Measurements from ENCODE around the gene DLGAP4.

Gene DLGAP4

GRCh38 chr20:36425166-36425565, 119.0 kb downstream of the DLGAP4 start:
- DNase-seq, result no peak

GRCh38 chr20:36431604-36432003, 125.5 kb downstream of the DLGAP4 start:
- DNase-seq, result no peak

- no peak for DNase-seq
These were observed 126.0 kb downstream of the DLGAP4 start for GRCh38 chr20:36432096-36432495.

- DNase-seq, result no peak
These were observed 128.2 kb downstream of the DLGAP4 start for GRCh38 chr20:36434383-36434782.

GRCh38 chr20:36435124-36435523, 129.0 kb downstream of the DLGAP4 start:
- no peak for DNase-seq

- DNase-seq, result no peak
These were observed 129.7 kb downstream of the DLGAP4 start for GRCh38 chr20:36435592-36436541.

- DNase-seq, result no peak
These were observed 133.0 kb downstream of the DLGAP4 start for GRCh38 chr20:36439040-36439730.

GRCh38 chr20:36439731-36440072, 133.6 kb downstream of the DLGAP4 start:
- DNase-seq, result no peak

GRCh38 chr20:36440370-36441026, 134.4 kb downstream of the DLGAP4 start:
- no peak for DNase-seq

- no peak for DNase-seq
These were observed 134.9 kb downstream of the DLGAP4 start for GRCh38 chr20:36441027-36441414.

GRCh38 chr20:36441416-36441815, 135.3 kb downstream of the DLGAP4 start:
- DNase-seq, result no peak

GRCh38 chr20:36445847-36446246, 139.7 kb downstream of the DLGAP4 start:
- no peak for DNase-seq

GRCh38 chr20:36446557-36446956, 140.4 kb downstream of the DLGAP4 start:
- DNase-seq, result no peak

GRCh38 chr20:36447101-36447500, 141.0 kb downstream of the DLGAP4 start:
- DNase-seq, result no peak

GRCh38 chr20:36449663-36450062, 143.5 kb downstream of the DLGAP4 start:
- no peak for DNase-seq

GRCh38 chr20:36454332-36454697, 148.2 kb downstream of the DLGAP4 start:
- no peak for DNase-seq

- DNase-seq, result no peak
These were observed 148.7 kb downstream of the DLGAP4 start for GRCh38 chr20:36454698-36455427.

GRCh38 chr20:36455972-36456625, 150.0 kb downstream of the DLGAP4 start:
- DNase-seq, result no peak

GRCh38 chr20:36460648-36461599, 154.8 kb downstream of the DLGAP4 start:
- peak; percentile 50 for DNase-seq

- DNase-seq, result no peak
These were observed 155.7 kb downstream of the DLGAP4 start for GRCh38 chr20:36461600-36462439.

All from NCI-H524 treated with DMSO at 0.1 percent for 48 hours (cell line).